Endothelial cell of umbilical vein (primary cell): ENCODE measurements around the gene ASB5.

Experiments
- CTCF ChIP-seq, 2 donors: IDR thresholded peaks; 1 replicate in 1 of 2; 2 replicates in 1 of 2; pipeline ENCODE4 v1.5.1; 2011; ENCODE audit warnings: low read length in 2 of 2, mild to moderate bottlenecking in 2 of 2, moderate library complexity in 2 of 2, control low read depth in 1 of 2, inconsistent platforms in 1 of 2, low read depth in 1 of 2; ENCODE audit not compliant: insufficient read depth in 1 of 2; ENCODE audit errors: extremely low read depth in 1 of 2
- EZH2 ChIP-seq: IDR thresholded peaks from 2 replicates; pipeline ENCODE4 v1.6.1; 2012; ENCODE audit warnings: borderline replicate concordance, low read depth, mild to moderate bottlenecking, moderate library complexity, low read length, inconsistent platforms; ENCODE audit not compliant: severe bottlenecking
- FOS ChIP-seq: IDR thresholded peaks from 2 replicates; pipeline ENCODE4 v1.6.1; 2011; ENCODE audit warnings: mild to moderate bottlenecking, low read length, moderate library complexity, borderline replicate concordance; ENCODE audit not compliant: insufficient read depth
- GATA2 ChIP-seq: IDR thresholded peaks from 2 replicates; pipeline ENCODE4 v1.7.0; 2011; ENCODE audit warnings: low read depth, mild to moderate bottlenecking, moderate library complexity, mixed read lengths, low read length; ENCODE audit not compliant: insufficient read length, insufficient read depth
- JUN ChIP-seq: IDR thresholded peaks from 2 replicates; pipeline ENCODE4 v1.6.1; 2011; ENCODE audit warnings: borderline replicate concordance, low read depth; ENCODE audit not compliant: insufficient read length, insufficient read depth
- MAX ChIP-seq: IDR thresholded peaks from 2 replicates; pipeline ENCODE4 v1.6.1; 2011; ENCODE audit not compliant: insufficient read depth, insufficient read length
- MYC ChIP-seq: IDR thresholded peaks from one replicate; pipeline ENCODE4 v1.6.1; 2011; ENCODE audit warnings: mild to moderate bottlenecking, low read depth, low read length
- POLR2A ChIP-seq: IDR thresholded peaks from 2 replicates; pipeline ENCODE4 v1.6.1; 2012; ENCODE audit warnings: low read depth, mild to moderate bottlenecking, control low read depth, low read length
- POLR2AphosphoS5 ChIP-seq: IDR thresholded peaks from 2 replicates; pipeline ENCODE4 v1.6.1; 2012; ENCODE audit warnings: low read depth, mild to moderate bottlenecking, control low read depth, low read length, moderate library complexity; ENCODE audit not compliant: insufficient read depth

- TF ChIP-seq CTCF (IDR thresholded peaks at IDR 0.05; ENCODE audit: extremely low read depth in 1 of 2, insufficient read depth in 1 of 2, low read depth in 1 of 2, low read length in 2 of 2) (no peak), POLR2A (no peak), MAX (no peak), JUN (no peak), EZH2 (no peak), POLR2AphosphoS5 (no peak), GATA2 (no peak), FOS (no peak), MYC (no peak)
These were observed 30.2 kb downstream of the ASB5 start for GRCh38 chr4:176238826-176239225.
